ENCODE data around the gene ESF1. TPM values are rescaled to one million over a fixed set of nuclear protein-coding genes. Genes with fewer than 3 reads are reported as not detected.

The ESF1 gene
- total RNA-seq, 1 experiment from 2014 or later, result 28.7 TPM

DNA sequence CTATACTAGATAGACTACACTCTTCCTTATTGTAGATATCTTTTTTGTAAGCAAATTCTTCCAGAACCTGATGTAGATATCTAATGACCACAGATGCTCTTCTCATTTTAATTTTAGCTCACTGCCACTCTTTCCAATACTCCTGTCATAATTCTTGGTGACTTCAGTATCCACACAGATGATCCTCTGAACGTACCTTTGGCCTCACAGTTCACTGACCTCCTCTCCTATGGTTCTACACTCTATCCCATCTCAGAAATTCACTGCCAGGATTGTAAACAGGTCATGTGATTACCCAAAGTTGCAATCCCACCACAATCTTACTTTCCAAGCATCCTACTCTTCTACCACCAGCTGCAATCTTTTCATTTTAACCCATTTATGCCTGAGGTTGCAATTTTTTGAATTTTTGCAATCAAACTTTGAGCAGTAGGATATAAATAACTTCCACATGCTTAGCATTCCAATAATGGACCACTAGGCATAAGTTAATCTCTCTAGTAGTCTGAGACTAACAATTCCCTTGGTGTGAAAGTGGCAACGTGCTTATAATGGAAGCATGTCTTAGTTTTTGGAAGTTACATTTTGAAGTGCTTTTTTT is 31.2 kb downstream of the ESF1 start (continued):
- TF ChIP-seq, protein P1, sequence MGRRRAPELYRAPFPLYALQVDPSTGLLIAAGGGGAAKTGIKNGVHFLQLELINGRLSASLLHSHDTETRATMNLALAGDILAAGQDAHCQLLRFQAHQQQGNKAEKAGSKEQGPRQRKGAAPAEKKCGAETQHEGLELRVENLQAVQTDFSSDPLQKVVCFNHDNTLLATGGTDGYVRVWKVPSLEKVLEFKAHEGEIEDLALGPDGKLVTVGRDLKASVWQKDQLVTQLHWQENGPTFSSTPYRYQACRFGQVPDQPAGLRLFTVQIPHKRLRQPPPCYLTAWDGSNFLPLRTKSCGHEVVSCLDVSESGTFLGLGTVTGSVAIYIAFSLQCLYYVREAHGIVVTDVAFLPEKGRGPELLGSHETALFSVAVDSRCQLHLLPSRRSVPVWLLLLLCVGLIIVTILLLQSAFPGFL (CRISPR knock-in tag; IDR thresholded peaks at IDR 0.05; ENCODE audit: borderline replicate concordance), result no peak
- no peak for TF ChIP-seq NR1H2 (CRISPR knock-in tag; IDR thresholded peaks at IDR 0.05)
- TF ChIP-seq ZNF317 (CRISPR knock-in tag; IDR thresholded peaks at IDR 0.05; ENCODE audit: borderline replicate concordance, low read depth), result no peak
- TF ChIP-seq ZNF423 (CRISPR knock-in tag; IDR thresholded peaks at IDR 0.05), result no peak
- no peak for TF ChIP-seq NFYB (CRISPR knock-in tag; conservative IDR thresholded peaks at IDR 0.05; ENCODE audit: low read depth)
- TF ChIP-seq, protein P2, sequence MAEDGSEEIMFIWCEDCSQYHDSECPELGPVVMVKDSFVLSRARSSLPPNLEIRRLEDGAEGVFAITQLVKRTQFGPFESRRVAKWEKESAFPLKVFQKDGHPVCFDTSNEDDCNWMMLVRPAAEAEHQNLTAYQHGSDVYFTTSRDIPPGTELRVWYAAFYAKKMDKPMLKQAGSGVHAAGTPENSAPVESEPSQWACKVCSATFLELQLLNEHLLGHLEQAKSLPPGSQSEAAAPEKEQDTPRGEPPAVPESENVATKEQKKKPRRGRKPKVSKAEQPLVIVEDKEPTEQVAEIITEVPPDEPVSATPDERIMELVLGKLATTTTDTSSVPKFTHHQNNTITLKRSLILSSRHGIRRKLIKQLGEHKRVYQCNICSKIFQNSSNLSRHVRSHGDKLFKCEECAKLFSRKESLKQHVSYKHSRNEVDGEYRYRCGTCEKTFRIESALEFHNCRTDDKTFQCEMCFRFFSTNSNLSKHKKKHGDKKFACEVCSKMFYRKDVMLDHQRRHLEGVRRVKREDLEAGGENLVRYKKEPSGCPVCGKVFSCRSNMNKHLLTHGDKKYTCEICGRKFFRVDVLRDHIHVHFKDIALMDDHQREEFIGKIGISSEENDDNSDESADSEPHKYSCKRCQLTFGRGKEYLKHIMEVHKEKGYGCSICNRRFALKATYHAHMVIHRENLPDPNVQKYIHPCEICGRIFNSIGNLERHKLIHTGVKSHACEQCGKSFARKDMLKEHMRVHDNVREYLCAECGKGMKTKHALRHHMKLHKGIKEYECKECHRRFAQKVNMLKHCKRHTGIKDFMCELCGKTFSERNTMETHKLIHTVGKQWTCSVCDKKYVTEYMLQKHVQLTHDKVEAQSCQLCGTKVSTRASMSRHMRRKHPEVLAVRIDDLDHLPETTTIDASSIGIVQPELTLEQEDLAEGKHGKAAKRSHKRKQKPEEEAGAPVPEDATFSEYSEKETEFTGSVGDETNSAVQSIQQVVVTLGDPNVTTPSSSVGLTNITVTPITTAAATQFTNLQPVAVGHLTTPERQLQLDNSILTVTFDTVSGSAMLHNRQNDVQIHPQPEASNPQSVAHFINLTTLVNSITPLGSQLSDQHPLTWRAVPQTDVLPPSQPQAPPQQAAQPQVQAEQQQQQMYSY (CRISPR knock-in tag; IDR thresholded peaks at IDR 0.05), result no peak
- no peak for TF ChIP-seq JAZF1 (CRISPR knock-in tag; IDR thresholded peaks at IDR 0.05)
- TF ChIP-seq, protein P3, sequence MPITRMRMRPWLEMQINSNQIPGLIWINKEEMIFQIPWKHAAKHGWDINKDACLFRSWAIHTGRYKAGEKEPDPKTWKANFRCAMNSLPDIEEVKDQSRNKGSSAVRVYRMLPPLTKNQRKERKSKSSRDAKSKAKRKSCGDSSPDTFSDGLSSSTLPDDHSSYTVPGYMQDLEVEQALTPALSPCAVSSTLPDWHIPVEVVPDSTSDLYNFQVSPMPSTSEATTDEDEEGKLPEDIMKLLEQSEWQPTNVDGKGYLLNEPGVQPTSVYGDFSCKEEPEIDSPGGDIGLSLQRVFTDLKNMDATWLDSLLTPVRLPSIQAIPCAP (CRISPR knock-in tag; IDR thresholded peaks at IDR 0.05), result no peak
- no peak for TF ChIP-seq ZNF232 (CRISPR knock-in tag; IDR thresholded peaks at IDR 0.05)
- TF ChIP-seq TEAD4 (CRISPR knock-in tag; IDR thresholded peaks at IDR 0.05), result no peak
- TF ChIP-seq, protein P4, sequence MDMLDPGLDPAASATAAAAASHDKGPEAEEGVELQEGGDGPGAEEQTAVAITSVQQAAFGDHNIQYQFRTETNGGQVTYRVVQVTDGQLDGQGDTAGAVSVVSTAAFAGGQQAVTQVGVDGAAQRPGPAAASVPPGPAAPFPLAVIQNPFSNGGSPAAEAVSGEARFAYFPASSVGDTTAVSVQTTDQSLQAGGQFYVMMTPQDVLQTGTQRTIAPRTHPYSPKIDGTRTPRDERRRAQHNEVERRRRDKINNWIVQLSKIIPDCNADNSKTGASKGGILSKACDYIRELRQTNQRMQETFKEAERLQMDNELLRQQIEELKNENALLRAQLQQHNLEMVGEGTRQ (CRISPR knock-in tag; IDR thresholded peaks at IDR 0.05), result no peak

DNA sequence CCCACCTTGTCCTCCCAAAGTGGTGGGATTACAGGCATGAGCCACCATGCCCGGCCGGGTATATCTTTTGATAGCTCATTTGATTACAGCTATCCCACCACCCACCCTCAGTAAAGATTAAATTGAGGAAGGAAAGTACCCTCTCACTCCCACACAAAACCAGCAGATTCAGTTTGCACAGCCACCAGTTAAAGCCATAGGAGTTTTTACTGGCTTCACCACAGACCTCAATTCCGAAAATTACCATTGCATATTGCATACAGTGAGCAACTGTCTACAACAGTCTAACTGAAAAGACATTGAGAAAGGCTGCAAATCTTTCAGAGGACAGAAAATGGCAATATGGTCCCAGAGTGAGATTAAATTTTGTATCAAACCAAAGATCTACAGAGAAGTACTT is 34.9 kb downstream of the ESF1 start:
- peaks cover 12% of the 10 kb centered on the region for H3K36me3 Mint-ChIP-seq
- ChIA-PET POLR2A (no interaction called here), CTCF (interaction anchor here (1.4 kb wide), 1 partner anchor 22 kb away, joined by 4 read pairs; no protein-coding TSS in a partner anchor)
- no peak overlapping the region for H3K27ac Mint-ChIP-seq
- no peak overlapping the region for H3K4me3 Mint-ChIP-seq
- ATAC-seq, result no peak
- TF ChIP-seq, protein P5, sequence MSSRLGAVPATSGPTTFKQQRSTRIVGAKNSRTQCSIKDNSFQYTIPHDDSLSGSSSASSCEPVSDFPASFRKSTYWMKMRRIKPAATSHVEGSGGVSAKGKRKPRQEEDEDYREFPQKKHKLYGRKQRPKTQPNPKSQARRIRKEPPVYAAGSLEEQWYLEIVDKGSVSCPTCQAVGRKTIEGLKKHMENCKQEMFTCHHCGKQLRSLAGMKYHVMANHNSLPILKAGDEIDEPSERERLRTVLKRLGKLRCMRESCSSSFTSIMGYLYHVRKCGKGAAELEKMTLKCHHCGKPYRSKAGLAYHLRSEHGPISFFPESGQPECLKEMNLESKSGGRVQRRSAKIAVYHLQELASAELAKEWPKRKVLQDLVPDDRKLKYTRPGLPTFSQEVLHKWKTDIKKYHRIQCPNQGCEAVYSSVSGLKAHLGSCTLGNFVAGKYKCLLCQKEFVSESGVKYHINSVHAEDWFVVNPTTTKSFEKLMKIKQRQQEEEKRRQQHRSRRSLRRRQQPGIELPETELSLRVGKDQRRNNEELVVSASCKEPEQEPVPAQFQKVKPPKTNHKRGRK (CRISPR knock-in tag; IDR thresholded peaks at IDR 0.05; ENCODE audit: borderline replicate concordance), result no peak
- TF ChIP-seq PRRX2 (CRISPR knock-in tag; IDR thresholded peaks at IDR 0.05), result no peak
- TF ChIP-seq TP53 (CRISPR knock-in tag; IDR thresholded peaks at IDR 0.05), result no peak
- TF ChIP-seq OVOL2 (CRISPR knock-in tag; IDR thresholded peaks at IDR 0.05; ENCODE audit: borderline replicate concordance), result no peak
- TF ChIP-seq, protein P6, sequence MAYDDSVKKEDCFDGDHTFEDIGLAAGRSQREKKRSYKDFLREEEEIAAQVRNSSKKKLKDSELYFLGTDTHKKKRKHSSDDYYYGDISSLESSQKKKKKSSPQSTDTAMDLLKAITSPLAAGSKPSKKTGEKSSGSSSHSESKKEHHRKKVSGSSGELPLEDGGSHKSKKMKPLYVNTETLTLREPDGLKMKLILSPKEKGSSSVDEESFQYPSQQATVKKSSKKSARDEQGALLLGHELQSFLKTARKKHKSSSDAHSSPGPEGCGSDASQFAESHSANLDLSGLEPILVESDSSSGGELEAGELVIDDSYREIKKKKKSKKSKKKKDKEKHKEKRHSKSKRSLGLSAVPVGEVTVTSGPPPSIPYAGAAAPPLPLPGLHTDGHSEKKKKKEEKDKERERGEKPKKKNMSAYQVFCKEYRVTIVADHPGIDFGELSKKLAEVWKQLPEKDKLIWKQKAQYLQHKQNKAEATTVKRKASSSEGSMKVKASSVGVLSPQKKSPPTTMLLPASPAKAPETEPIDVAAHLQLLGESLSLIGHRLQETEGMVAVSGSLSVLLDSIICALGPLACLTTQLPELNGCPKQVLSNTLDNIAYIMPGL (CRISPR knock-in tag; IDR thresholded peaks at IDR 0.05), result no peak
- TF ChIP-seq ZNF232 (CRISPR knock-in tag; IDR thresholded peaks at IDR 0.05), result no peak
- TF ChIP-seq, protein P7, sequence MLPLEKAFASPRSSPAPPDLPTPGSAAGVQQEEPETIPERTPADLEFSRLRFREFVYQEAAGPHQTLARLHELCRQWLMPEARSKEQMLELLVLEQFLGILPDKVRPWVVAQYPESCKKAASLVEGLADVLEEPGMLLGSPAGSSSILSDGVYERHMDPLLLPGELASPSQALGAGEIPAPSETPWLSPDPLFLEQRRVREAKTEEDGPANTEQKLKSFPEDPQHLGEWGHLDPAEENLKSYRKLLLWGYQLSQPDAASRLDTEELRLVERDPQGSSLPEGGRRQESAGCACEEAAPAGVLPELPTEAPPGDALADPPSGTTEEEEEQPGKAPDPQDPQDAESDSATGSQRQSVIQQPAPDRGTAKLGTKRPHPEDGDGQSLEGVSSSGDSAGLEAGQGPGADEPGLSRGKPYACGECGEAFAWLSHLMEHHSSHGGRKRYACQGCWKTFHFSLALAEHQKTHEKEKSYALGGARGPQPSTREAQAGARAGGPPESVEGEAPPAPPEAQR (CRISPR knock-in tag; IDR thresholded peaks at IDR 0.05), result no peak
- no peak for DNase-seq (ENCODE audit: low spot score)
- no peaks in the 10 kb centered on the region for H3K27me3 Mint-ChIP-seq (ENCODE audit: low read depth)
- H3K4me1 Mint-ChIP-seq, result no peaks in the 10 kb centered on the region
- no peaks in the 10 kb centered on the region for H3K9me3 Mint-ChIP-seq
